T-cell (primary cell): ENCODE data around the gene ENOX1. TPM values are rescaled to one million over a fixed set of nuclear protein-coding genes. Genes with fewer than 3 reads are reported as not detected.
"Not testable (repeated sequence)": the region's sequence is repeated elsewhere in the genome, so short reads cannot be mapped to it uniquely, and the experiment has no call there.

Source experiments
- ATAC-seq, 4 experiments: fragments of 200-7000 bp in 3 of 4; fragments of 150-1000 bp in 1 of 4; cut with Tn5 transposase; replicated peaks in 1 of 4; 1 replicate in 3 of 4; 2 replicates in 1 of 4; pipeline ENCODE4 v1.10.0; 2021; ENCODE audit warnings: moderate library complexity in 3 of 4, mild to moderate bottlenecking in 2 of 4, moderate number of reproducible peaks in 1 of 4
- CTCF ChIA-PET, 2 donors: fragments of 300-600 bp; sonication (Branson Sonifier 250); formaldehyde crosslinking; loops; one replicate each; lab custom pipeline; 2022; ENCODE audit warnings: antibody characterized with exemption in 2 of 2; lab: Charles Lee
- POLR2A ChIA-PET, 2 donors: fragments of 300-600 bp; sonication (Branson Sonifier 250); formaldehyde crosslinking; loops; one replicate each; lab custom pipeline; 2022; ENCODE audit warnings: antibody characterized with exemption in 2 of 2; lab: Charles Lee
- DNase-seq, 35 experiments: peaks; one replicate each; pipeline versions ENCODE4 v3.0.0 to v3.0.0-alpha.2; 2013 to 2023
- H3K27ac ChIP-seq: one replicate; pipeline ENCODE4 v1.5.1; 2013; ENCODE audit warnings: low read length
- H3K27me3 ChIP-seq, 2 experiments: replicated peaks in 1 of 2; 1 replicate in 1 of 2; 2 replicates in 1 of 2; pipeline versions ENCODE4 v1.6.1 to v1.7.0; 2013; ENCODE audit warnings: low read length in 1 of 2, mixed read lengths in 1 of 2; ENCODE audit not compliant: control insufficient read depth in 2 of 2, insufficient read depth in 2 of 2; ENCODE audit errors: extremely low read depth in 1 of 2
- H3K36me3 ChIP-seq, 2 donors: 1 replicate in 1 of 2; 2 replicates in 1 of 2; pipeline versions ENCODE4 v1.6.1 to v1.7.0; 2013; ENCODE audit warnings: low read length in 1 of 2; ENCODE audit not compliant: control insufficient read depth in 2 of 2, insufficient read depth in 1 of 2; ENCODE audit errors: extremely low read depth in 1 of 2
- H3K4me1 ChIP-seq, 2 experiments: 1 replicate in 1 of 2; 2 replicates in 1 of 2; pipeline versions ENCODE4 v1.6.1 to v1.7.0; 2013; ENCODE audit warnings: low read length in 2 of 2, mixed read lengths in 1 of 2; ENCODE audit not compliant: insufficient read depth in 2 of 2, control insufficient read depth in 1 of 2; ENCODE audit errors: extremely low read depth in 1 of 2
- H3K4me3 ChIP-seq, 2 donors: 1 replicate in 1 of 2; 2 replicates in 1 of 2; pipeline versions ENCODE4 v1.5.1 to v1.7.0; 2013; ENCODE audit warnings: mild to moderate bottlenecking in 2 of 2, low read length in 1 of 2, moderate library complexity in 1 of 2; ENCODE audit not compliant: control insufficient read depth in 1 of 2; ENCODE audit errors: extremely low read depth in 1 of 2
- H3K9me3 ChIP-seq: 2 replicates; pipeline ENCODE4 v1.7.0; 2013
- H3K27ac Mint-ChIP-seq, 2 donors: one replicate each; pipeline ENCODE4 v1.8.0; 2020 to 2021; ENCODE audit warnings: mild to moderate bottlenecking in 2 of 2, mixed read lengths in 2 of 2
- H3K27me3 Mint-ChIP-seq, 2 donors: one replicate each; pipeline ENCODE4 v1.8.0; 2021 to 2022; ENCODE audit warnings: mixed read lengths in 2 of 2
- H3K36me3 Mint-ChIP-seq: one replicate; pipeline ENCODE4 v1.8.0; 2021; ENCODE audit warnings: mixed read lengths
- H3K4me1 Mint-ChIP-seq, 3 donors: one replicate each; pipeline ENCODE4 v1.8.0; 2020 to 2022; ENCODE audit warnings: mixed read lengths in 3 of 3, mild to moderate bottlenecking in 1 of 3
- H3K4me3 Mint-ChIP-seq, 3 donors: one replicate each; pipeline ENCODE4 v1.8.0; 2020 to 2022; ENCODE audit warnings: mild to moderate bottlenecking in 3 of 3, mixed read lengths in 3 of 3, moderate library complexity in 3 of 3
- H3K9me3 Mint-ChIP-seq, 3 donors: one replicate each; pipeline ENCODE4 v1.8.0; 2020 to 2022; ENCODE audit warnings: mixed read lengths in 3 of 3
- WGBS: methylation state at CpG from one replicate; pipeline ENCODE4 v1.1.5; 2013; ENCODE audit warnings: missing lambda C conversion rate; ENCODE audit not compliant: insufficient coverage; 5-methylcytosine and 5-hydroxymethylcytosine counted together
- total RNA-seq, 35 experiments: library from RNA in 6 of 35; stranded (reverse) in 6 of 35; fragments of 120-200 nt in 1 of 35; gene quantifications; one replicate each; pipeline versions ENCODE4 v1.2.1 to v1.2.4 and lab custom pipeline; 2013 to 2026

ENOX1 gene
- total RNA-seq, 5 donors from 2014 or later (not counting 1 experiment from before 2014, with no cell fraction given), result 0.10 TPM; not detected in 4

DNA sequence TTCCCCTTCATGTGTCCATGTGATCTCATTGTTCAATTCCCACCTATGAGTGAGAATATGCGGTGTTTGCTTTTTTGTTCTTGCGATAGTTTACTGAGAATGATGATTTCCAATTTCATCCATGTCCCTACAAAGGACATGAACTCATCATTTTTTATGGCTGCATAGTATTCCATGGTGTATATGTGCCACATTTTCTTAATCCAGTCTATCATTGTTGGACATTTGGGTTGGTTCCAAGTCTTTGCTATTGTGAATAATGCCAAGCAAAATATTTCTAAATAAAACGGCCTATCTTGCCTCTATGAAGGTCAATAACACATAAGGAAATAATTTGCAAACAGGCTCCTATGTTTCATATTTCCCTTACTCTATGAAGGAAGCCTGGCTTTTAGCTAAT is 435.2 kb downstream of the ENOX1 start:
- H3K36me3 ChIP-seq, DNase-seq, H3K4me3 Mint-ChIP-seq, H3K27me3 ChIP-seq, H3K4me1 Mint-ChIP-seq, H3K36me3 Mint-ChIP-seq, ATAC-seq, H3K9me3 Mint-ChIP-seq, H3K27ac ChIP-seq, H3K9me3 ChIP-seq, H3K4me3 ChIP-seq, H3K4me1 ChIP-seq, CTCF ChIA-PET, H3K27me3 Mint-ChIP-seq, H3K27ac Mint-ChIP-seq, POLR2A ChIA-PET: not testable (repeated sequence)
- WGBS, result no CpG with 5 or more reads among the region's 3 CpGs

DNA sequence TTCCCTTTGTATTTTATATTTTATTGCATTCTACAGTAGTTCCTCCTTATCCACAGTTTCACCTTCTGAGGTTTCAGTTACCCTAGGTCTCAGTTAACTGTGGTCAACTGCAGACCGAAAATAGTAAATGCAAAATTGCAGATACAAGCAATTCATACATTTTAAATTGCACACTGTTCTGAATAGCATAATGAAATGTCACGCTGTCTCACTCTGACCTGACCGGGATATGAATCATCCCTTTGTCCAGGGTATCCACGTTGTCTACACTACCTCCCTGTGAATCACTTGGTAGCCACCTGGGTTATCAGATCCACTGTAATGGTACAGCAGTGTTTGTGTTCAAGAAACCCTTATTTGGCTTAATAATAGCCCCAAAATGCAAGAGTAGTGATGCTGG is 438.4 kb downstream of the ENOX1 start:
- ATAC-seq (no peak), DNase-seq (no peak)
- Mint-ChIP-seq H3K27me3 (peaks cover 15 to 20% of the 10 kb centered on the region in 2 donors), H3K36me3 (no peaks in the 10 kb centered on the region), H3K4me3 (no peak overlapping the region), H3K9me3 (no peaks in the 10 kb centered on the region), H3K27ac (no peak overlapping the region), H3K4me1 (no peaks in the 10 kb centered on the region)
- no peaks in the 10 kb centered on the region for H3K36me3 ChIP-seq
- CTCF ChIA-PET, result no interaction called here
- H3K4me1 ChIP-seq, result no peaks in the 10 kb centered on the region
- H3K27ac ChIP-seq, result no peak overlapping the region
- H3K27me3 ChIP-seq, result peaks cover 0 to 3% of the 10 kb centered on the region in 2 experiments
- POLR2A ChIA-PET, result no interaction called here
- H3K4me3 ChIP-seq, result no peak overlapping the region
- no peaks in the 10 kb centered on the region for H3K9me3 ChIP-seq
- WGBS, result 43% methylated on average over 2 of the region's 4 CpGs

DNA sequence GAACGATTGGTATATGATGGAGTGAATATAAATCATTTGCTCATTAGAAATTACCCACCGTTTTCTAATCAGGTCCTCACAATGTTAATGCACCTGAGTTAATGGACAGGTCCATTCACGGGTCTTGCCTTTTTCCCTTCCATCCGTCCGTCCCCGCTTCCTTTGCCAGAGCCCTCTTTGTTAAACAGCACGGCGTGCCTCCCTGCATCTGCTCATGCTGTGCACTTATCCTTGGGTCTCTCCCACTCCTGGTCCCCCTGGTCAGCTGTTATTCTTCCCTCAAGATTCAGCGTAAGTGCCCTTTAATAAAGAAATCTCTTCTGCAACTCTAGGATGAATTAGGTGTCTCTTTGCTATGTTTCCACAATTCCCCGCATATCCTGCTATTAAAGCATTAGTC is 438.9 kb downstream of the ENOX1 start:
- Histone ChIP-seq H3K27ac (no peak overlapping the region), H3K36me3 (no peaks in the 10 kb centered on the region), H3K4me1 (no peaks in the 10 kb centered on the region), H3K9me3 (no peaks in the 10 kb centered on the region), H3K27me3 (peaks cover 0 to 3% of the 10 kb centered on the region in 2 experiments), H3K4me3 (no peak overlapping the region)
- H3K4me1 Mint-ChIP-seq, result no peaks in the 10 kb centered on the region
- no peak overlapping the region for H3K4me3 Mint-ChIP-seq
- H3K27ac Mint-ChIP-seq, result no peak overlapping the region
- no peak for ATAC-seq
- no peaks in the 10 kb centered on the region for H3K9me3 Mint-ChIP-seq
- 85% methylated on average over 8 of the region's 10 CpGs for WGBS
- H3K36me3 Mint-ChIP-seq, result no peaks in the 10 kb centered on the region
- ChIA-PET POLR2A (no interaction called here), CTCF (no interaction called here)
- no peak for DNase-seq
- peaks cover 15 to 20% of the 10 kb centered on the region in 2 donors for H3K27me3 Mint-ChIP-seq

DNA sequence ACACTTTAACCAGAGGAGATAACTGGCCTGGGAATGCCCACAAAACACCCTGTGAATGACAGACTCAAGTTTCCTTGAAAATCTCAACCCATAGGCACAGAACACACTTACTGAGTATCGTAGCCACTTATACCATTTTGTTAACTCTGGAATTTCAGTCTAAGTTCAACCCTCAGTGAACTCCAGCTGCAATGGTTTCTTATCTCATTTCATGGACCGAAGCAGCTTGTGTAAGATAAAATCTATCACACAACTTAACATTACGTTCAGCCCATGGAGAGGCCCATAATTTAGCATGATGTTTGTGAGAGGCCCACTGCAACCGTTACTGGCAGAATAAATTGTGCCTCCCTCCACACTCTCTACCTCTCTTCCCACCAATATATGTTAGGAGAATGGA is 440.3 kb downstream of the ENOX1 start:
- Mint-ChIP-seq H3K9me3 (no peaks in the 10 kb centered on the region), H3K36me3 (no peaks in the 10 kb centered on the region), H3K27me3 (peaks cover 14 to 22% of the 10 kb centered on the region in 2 donors), H3K4me1 (no peaks in the 10 kb centered on the region), H3K4me3 (no peak overlapping the region), H3K27ac (no peak overlapping the region)
- Histone ChIP-seq H3K9me3 (no peaks in the 10 kb centered on the region), H3K4me1 (no peaks in the 10 kb centered on the region), H3K27ac (no peak overlapping the region), H3K27me3 (peaks cover 0 to 3% of the 10 kb centered on the region in 2 experiments), H3K4me3 (no peak overlapping the region), H3K36me3 (no peaks in the 10 kb centered on the region)
- DNase-seq (no peak), ATAC-seq (no peak)
- ChIA-PET POLR2A (no interaction called here), CTCF (no interaction called here)
- 86% methylated on average over 1 of the region's 4 CpGs for WGBS

DNA sequence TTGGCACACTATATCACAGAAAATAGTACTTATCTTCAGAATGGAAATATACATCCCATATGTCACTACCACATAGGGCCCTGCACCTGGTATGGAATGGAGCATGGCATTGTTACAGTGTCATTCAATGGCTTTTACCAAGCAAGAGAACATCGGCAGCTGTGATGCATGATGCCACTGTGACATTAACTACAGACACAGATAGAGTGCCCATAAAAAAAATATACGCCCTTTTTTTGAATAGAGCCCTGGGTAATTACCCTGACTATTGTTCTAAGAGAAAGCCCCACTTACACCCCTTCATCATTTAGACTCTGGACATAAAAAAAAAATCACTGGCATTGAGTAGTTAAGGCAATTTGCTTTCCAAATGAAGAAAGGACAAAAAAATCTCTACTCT is 443.1 kb downstream of the ENOX1 start:
- WGBS, result 100% methylated on average over 1 of the region's 2 CpGs
- Mint-ChIP-seq H3K27me3 (peaks cover 18 to 25% of the 10 kb centered on the region in 2 donors), H3K36me3 (no peaks in the 10 kb centered on the region), H3K4me1 (no peaks in the 10 kb centered on the region), H3K9me3 (no peaks in the 10 kb centered on the region), H3K27ac (no peak overlapping the region), H3K4me3 (no peak overlapping the region)
- DNase-seq (no peak), ATAC-seq (no peak)
- Histone ChIP-seq H3K27me3 (peaks cover 0 to 3% of the 10 kb centered on the region in 2 experiments), H3K9me3 (no peaks in the 10 kb centered on the region), H3K27ac (no peak overlapping the region), H3K4me1 (no peaks in the 10 kb centered on the region), H3K36me3 (no peaks in the 10 kb centered on the region), H3K4me3 (no peak overlapping the region)
- CTCF ChIA-PET, result no interaction called here
- POLR2A ChIA-PET, result no interaction called here

DNA sequence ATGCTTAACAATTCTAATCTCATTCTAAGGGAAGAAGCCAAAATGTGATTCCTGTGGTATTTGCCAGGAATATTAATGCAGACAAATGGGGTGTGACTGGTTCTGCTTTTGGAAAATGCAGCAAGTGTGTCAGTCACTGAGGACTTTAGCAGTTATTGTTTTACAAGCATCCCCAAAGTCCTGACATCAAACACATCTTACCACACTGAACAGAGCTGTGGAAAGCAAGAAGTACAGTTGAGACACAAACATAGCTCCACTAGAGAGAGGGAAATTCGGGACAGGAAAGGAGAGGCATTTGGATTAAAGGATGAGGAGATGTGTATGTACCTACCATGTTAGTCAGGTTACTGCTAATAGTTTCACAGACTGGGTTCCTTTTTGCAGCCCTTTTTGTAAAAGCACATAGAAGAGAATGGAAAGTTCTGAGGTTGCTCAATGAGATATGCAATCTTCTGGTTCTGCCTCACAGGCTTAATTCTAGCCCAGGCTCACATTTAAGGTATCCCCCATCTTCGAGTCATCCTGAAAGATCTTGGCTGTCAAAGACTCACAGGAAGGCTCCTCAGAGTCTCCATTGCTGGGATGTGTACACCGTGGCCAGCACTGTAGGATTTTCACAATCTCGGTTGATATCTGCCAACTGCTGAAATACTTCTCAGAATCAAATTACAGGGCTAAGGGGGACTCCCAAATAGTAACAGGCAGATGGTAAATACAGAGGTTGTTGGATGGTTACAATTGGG is 446.8 kb downstream of the ENOX1 start:
- no peak overlapping the region for H3K27ac Mint-ChIP-seq
- no peaks in the 10 kb centered on the region for H3K36me3 Mint-ChIP-seq
- no peak for ATAC-seq
- WGBS, result 45% methylated on average over 2 of the region's 4 CpGs
- H3K27ac ChIP-seq, result no peak overlapping the region
- peaks cover 6 to 9% of the 10 kb centered on the region in 2 donors for H3K27me3 Mint-ChIP-seq
- peaks cover 0 to 3% of the 10 kb centered on the region in 2 experiments for H3K27me3 ChIP-seq
- H3K4me3 Mint-ChIP-seq, result no peak overlapping the region
- POLR2A ChIA-PET, result no interaction called here
- H3K4me3 ChIP-seq, result no peak overlapping the region
- no peaks in the 10 kb centered on the region for H3K9me3 Mint-ChIP-seq
- H3K9me3 ChIP-seq, result no peaks in the 10 kb centered on the region
- DNase-seq, result no peak
- CTCF ChIA-PET, result no interaction called here
- H3K36me3 ChIP-seq, result no peaks in the 10 kb centered on the region
- no peaks in the 10 kb centered on the region for H3K4me1 ChIP-seq
- H3K4me1 Mint-ChIP-seq, result no peaks in the 10 kb centered on the region
